ENCODE data around the gene EXOC2. TPM values are rescaled to one million over a fixed set of nuclear protein-coding genes. Genes with fewer than 3 reads are reported as not detected.
A peak's percentile ranks its signal among the peaks of the same experiment; 100 is the strongest.

EXOC2 gene
- total RNA-seq, 1 donor from 2014 or later = 31.3 TPM

- H3K4me1 Mint-ChIP-seq (ENCODE audit: low read depth, unreplicated experiment) = peaks cover 8% of the 10 kb centered on the region
- peaks cover 12% of the 10 kb centered on the region for H3K36me3 Mint-ChIP-seq (ENCODE audit: unreplicated experiment)
- H3K4me3 Mint-ChIP-seq (ENCODE audit: unreplicated experiment) = no peak overlapping the region
- no peak for TF ChIP-seq CTCF (IDR thresholded peaks at IDR 0.05; ENCODE audit: partially characterized antibody, unreplicated experiment)
- no peak for DNase-seq
- H3K9me3 Mint-ChIP-seq (ENCODE audit: unreplicated experiment) = peaks cover 2% of the 10 kb centered on the region
- no peak overlapping the region for H3K27ac Mint-ChIP-seq (ENCODE audit: unreplicated experiment)
- peaks cover 6% of the 10 kb centered on the region for H3K27me3 Mint-ChIP-seq (ENCODE audit: unreplicated experiment)
Measured at GRCh38 chr6:604579-604978, 88.4 kb downstream of the EXOC2 start.

GRCh38 chr6:603265-603664 lies 89.7 kb downstream of the EXOC2 start:
- peaks cover 6% of the 10 kb centered on the region for H3K27me3 Mint-ChIP-seq (ENCODE audit: unreplicated experiment)
- peaks cover 12% of the 10 kb centered on the region for H3K36me3 Mint-ChIP-seq (ENCODE audit: unreplicated experiment)
- H3K4me1 Mint-ChIP-seq (ENCODE audit: low read depth, unreplicated experiment) = peaks cover 3% of the 10 kb centered on the region

GRCh38 chr6:599576-600448 lies 93.1 kb downstream of the EXOC2 start:
- Mint-ChIP-seq H3K27ac (ENCODE audit: unreplicated experiment) (no peak overlapping the region), H3K4me3 (ENCODE audit: unreplicated experiment) (no peak overlapping the region), H3K27me3 (ENCODE audit: unreplicated experiment) (peaks cover 3% of the 10 kb centered on the region), H3K36me3 (ENCODE audit: unreplicated experiment) (peaks cover 5% of the 10 kb centered on the region), H3K9me3 (ENCODE audit: unreplicated experiment) (peaks cover 2% of the 10 kb centered on the region), H3K4me1 (ENCODE audit: low read depth, unreplicated experiment) (no peaks in the 10 kb centered on the region)
- no peak for DNase-seq
- no peak for TF ChIP-seq CTCF (IDR thresholded peaks at IDR 0.05; ENCODE audit: partially characterized antibody, unreplicated experiment)

More at GRCh38 chr6:603265-603664, 89.7 kb downstream of the EXOC2 start:
- Mint-ChIP-seq H3K27ac (ENCODE audit: unreplicated experiment) (no peak overlapping the region), H3K9me3 (ENCODE audit: unreplicated experiment) (peaks cover 2% of the 10 kb centered on the region), H3K4me3 (ENCODE audit: unreplicated experiment) (no peak overlapping the region)
- no peak for TF ChIP-seq CTCF (IDR thresholded peaks at IDR 0.05; ENCODE audit: partially characterized antibody, unreplicated experiment)
- no peak for DNase-seq

- no peaks in the 10 kb centered on the region for H3K4me1 Mint-ChIP-seq (ENCODE audit: low read depth, unreplicated experiment)
- peaks cover 1% of the 10 kb centered on the region for H3K27me3 Mint-ChIP-seq (ENCODE audit: unreplicated experiment)
- no peak overlapping the region for H3K4me3 Mint-ChIP-seq (ENCODE audit: unreplicated experiment)
- no peak for DNase-seq
- no peak overlapping the region for H3K27ac Mint-ChIP-seq (ENCODE audit: unreplicated experiment)
- TF ChIP-seq CTCF (IDR thresholded peaks at IDR 0.05; ENCODE audit: partially characterized antibody, unreplicated experiment) = no peak
- H3K36me3 Mint-ChIP-seq (ENCODE audit: unreplicated experiment) = peaks cover 13% of the 10 kb centered on the region
- H3K9me3 Mint-ChIP-seq (ENCODE audit: unreplicated experiment) = peaks cover 2% of the 10 kb centered on the region
Measured at GRCh38 chr6:593907-594212, 99.1 kb downstream of the EXOC2 start.

GRCh38 chr6:593139-593906 lies 99.6 kb downstream of the EXOC2 start:
- Mint-ChIP-seq H3K36me3 (ENCODE audit: unreplicated experiment) (peaks cover 13% of the 10 kb centered on the region), H3K4me3 (ENCODE audit: unreplicated experiment) (no peak overlapping the region), H3K27ac (ENCODE audit: unreplicated experiment) (no peak overlapping the region), H3K27me3 (ENCODE audit: unreplicated experiment) (peaks cover 1% of the 10 kb centered on the region), H3K4me1 (ENCODE audit: low read depth, unreplicated experiment) (no peaks in the 10 kb centered on the region), H3K9me3 (ENCODE audit: unreplicated experiment) (peaks cover 2% of the 10 kb centered on the region)
- peak; percentile 46 for DNase-seq
- peak; percentile 79 for TF ChIP-seq CTCF (IDR thresholded peaks at IDR 0.05; ENCODE audit: partially characterized antibody, unreplicated experiment)
